ENCODE data around the gene METTL23. TPM values are rescaled to one million over a fixed set of nuclear protein-coding genes. Genes with fewer than 3 reads are reported as not detected.
"Not testable (repeated sequence)": the region's sequence is repeated elsewhere in the genome, so short reads cannot be mapped to it uniquely, and the experiment has no call there.

METTL23 gene
- total RNA-seq, 2 experiments from 2014 or later = 40.5 to 41.0 TPM

- ChIA-PET POLR2A (interaction anchor here (0.5 kb wide), 1 partner anchor 181 kb away, joined by 3 read pairs; no protein-coding TSS in a partner anchor), CTCF (interaction anchor here (1.0 to 1.5 kb wide), 4 partner anchors 28 to 186 kb away, joined by 3 to 5 read pairs (median 3); no protein-coding TSS in a partner anchor)
Measured at GRCh38 chr17:76709077-76709950, 17.3 kb upstream of the METTL23 start.

GRCh38 chr17:76709951-76710862 is 16.4 kb upstream of the METTL23 start:
- CTCF ChIA-PET = interaction anchor here (1.0 to 1.2 kb wide), 3 partner anchors 19 to 187 kb away, joined by 3 read pairs; no protein-coding TSS in a partner anchor
- POLR2A ChIA-PET = not testable (repeated sequence)

GRCh38 chr17:76710863-76711611 is 15.6 kb upstream of the METTL23 start, which contains the start of gene MXRA7:
Gene MXRA7 (minus strand): TSS chr17:76710965. CDS start chr17:76710946, 19 bp downstream.
- POLR2A ChIA-PET = no interaction called here
- CTCF ChIA-PET = interaction anchor here (0.7 to 1.4 kb wide), 5 partner anchors 20 to 153 kb away, joined by 3 to 4 read pairs (median 3); no protein-coding TSS in a partner anchor

GRCh38 chr17:76712321-76712720 is 14.3 kb upstream of the METTL23 start:
- ChIA-PET POLR2A (interaction anchor here (0.9 kb wide), 1 partner anchor 154 kb away, joined by 3 read pairs; no protein-coding TSS in a partner anchor), CTCF (interaction anchor here (0.8 to 1.4 kb wide), 2 partner anchors 155 to 190 kb away, joined by 3 to 4 read pairs; no protein-coding TSS in a partner anchor)

- POLR2A ChIA-PET = interaction anchor here (0.6 kb wide), 1 partner anchor 45 kb away, joined by 3 read pairs; no protein-coding TSS in a partner anchor
- CTCF ChIA-PET = interaction anchor here (0.9 to 1.7 kb wide), 6 partner anchors 11 to 328 kb away, joined by 3 to 7 read pairs (median 3); no protein-coding TSS in a partner anchor
Measured at GRCh38 chr17:76713765-76714164, 12.9 kb upstream of the METTL23 start.

- CTCF ChIA-PET = interaction anchor here (0.9 to 1.7 kb wide), 9 partner anchors 10 to 329 kb away, joined by 3 to 7 read pairs (median 3); no protein-coding TSS in a partner anchor
- POLR2A ChIA-PET = interaction anchor here (0.6 kb wide), 2 partner anchors 40 to 45 kb away, joined by 3 to 7 read pairs; no protein-coding TSS in a partner anchor
Measured at GRCh38 chr17:76714336-76714735, 12.3 kb upstream of the METTL23 start.

GRCh38 chr17:76714822-76715495 is 11.7 kb upstream of the METTL23 start:
- ChIA-PET CTCF (interaction anchor here (0.5 to 3.1 kb wide), 10 partner anchors 12 to 551 kb away, joined by 3 to 17 read pairs (median 3); partner anchors contain the start of genes JMJD6 and METTL23), POLR2A (no interaction called here)

- ChIA-PET CTCF (interaction anchor here (0.5 to 3.1 kb wide), 8 partner anchors 12 to 551 kb away, joined by 3 to 17 read pairs (median 3); partner anchors contain the start of genes JMJD6 and METTL23), POLR2A (interaction anchor here (1.3 kb wide), 1 partner anchor 17 kb away, joined by 3 read pairs; no protein-coding TSS in a partner anchor)
Measured at GRCh38 chr17:76715496-76715830, 11.2 kb upstream of the METTL23 start.

GRCh38 chr17:76716146-76716838 is 10.3 kb upstream of the METTL23 start:
- ChIA-PET CTCF (interaction anchor here (0.6 to 3.1 kb wide), 7 partner anchors 11 to 156 kb away, joined by 3 to 17 read pairs (median 5); partner anchors contain the start of genes JMJD6 and METTL23), POLR2A (interaction anchor here (0.7 to 1.4 kb wide), 5 partner anchors 10 to 21 kb away, joined by 3 to 9 read pairs (median 3); partner anchors contain the start of genes JMJD6, METTL23, MFSD11 and SRSF2)

GRCh38 chr17:76716839-76717215 is 9.8 kb upstream of the METTL23 start:
- ChIA-PET POLR2A (interaction anchor here (0.5 to 1.4 kb wide), 5 partner anchors 10 to 70 kb away, joined by 3 to 9 read pairs (median 3); partner anchors contain the start of genes JMJD6 and METTL23), CTCF (interaction anchor here (0.6 to 3.1 kb wide), 7 partner anchors 10 to 157 kb away, joined by 3 to 17 read pairs (median 5); partner anchors contain the start of genes JMJD6 and METTL23)

- POLR2A ChIA-PET = interaction anchor here (0.6 to 1.0 kb wide), 3 partner anchors 8 to 1287 kb away, joined by 3 read pairs; partner anchors contain the start of genes JMJD6 and METTL23
Measured at GRCh38 chr17:76718516-76718915, 8.1 kb upstream of the METTL23 start.

GRCh38 chr17:76720211-76720610 is 6.4 kb upstream of the METTL23 start:
- CTCF ChIA-PET = no interaction called here

More at GRCh38 chr17:76718516-76718915, 8.1 kb upstream of the METTL23 start:
- CTCF ChIA-PET = interaction anchor here (0.6 kb wide), 1 partner anchor 397 kb away, joined by 3 read pairs; no protein-coding TSS in a partner anchor

GRCh38 chr17:76720941-76721340 is 5.7 kb upstream of the METTL23 start:
- CTCF ChIA-PET = interaction anchor here (0.6 kb wide), 1 partner anchor 58 kb away, joined by 3 read pairs; no protein-coding TSS in a partner anchor
- POLR2A ChIA-PET = no interaction called here

More at GRCh38 chr17:76720211-76720610, 6.4 kb upstream of the METTL23 start:
- POLR2A ChIA-PET = no interaction called here

GRCh38 chr17:76721463-76721862 is 5.2 kb upstream of the METTL23 start:
- ChIA-PET CTCF (interaction anchor here (0.6 kb wide), 1 partner anchor 58 kb away, joined by 3 read pairs; no protein-coding TSS in a partner anchor), POLR2A (no interaction called here)

- ChIA-PET CTCF (interaction anchor here (1.3 kb wide), 1 partner anchor 24 kb away, joined by 3 read pairs; no protein-coding TSS in a partner anchor), POLR2A (interaction anchor here (0.7 to 1.4 kb wide), 2 partner anchors 11 to 201 kb away, joined by 3 to 11 read pairs; no protein-coding TSS in a partner anchor)
Measured at GRCh38 chr17:76722279-76722678, 4.4 kb upstream of the METTL23 start.

- CTCF ChIA-PET = interaction anchor here (0.5 to 1.3 kb wide), 3 partner anchors 25 to 76 kb away, joined by 3 to 4 read pairs (median 3); no protein-coding TSS in a partner anchor
- POLR2A ChIA-PET = interaction anchor here (0.6 to 1.4 kb wide), 2 partner anchors 10 to 13 kb away, joined by 3 read pairs; no protein-coding TSS in a partner anchor
Measured at GRCh38 chr17:76722977-76723376, 3.7 kb upstream of the METTL23 start.
